GM21526 (cell line): ENCODE results near the gene SLC45A1.
"Not testable (repeated sequence)": the region's sequence is repeated elsewhere in the genome, so short reads cannot be mapped to it uniquely, and the experiment has no call there.

Experiments
- ATAC-seq: cut with Tn5 transposase; IDR thresholded peaks from one replicate; pipeline ENCODE4 v1.9.1; 2021; ENCODE audit warnings: moderate library complexity; ENCODE audit not compliant: unreplicated experiment, low FRiP score

SLC45A1 gene

GRCh38 chr1:8364528-8365442, 46.9 kb downstream of the SLC45A1 start:
- ATAC-seq = no peak

DNA sequence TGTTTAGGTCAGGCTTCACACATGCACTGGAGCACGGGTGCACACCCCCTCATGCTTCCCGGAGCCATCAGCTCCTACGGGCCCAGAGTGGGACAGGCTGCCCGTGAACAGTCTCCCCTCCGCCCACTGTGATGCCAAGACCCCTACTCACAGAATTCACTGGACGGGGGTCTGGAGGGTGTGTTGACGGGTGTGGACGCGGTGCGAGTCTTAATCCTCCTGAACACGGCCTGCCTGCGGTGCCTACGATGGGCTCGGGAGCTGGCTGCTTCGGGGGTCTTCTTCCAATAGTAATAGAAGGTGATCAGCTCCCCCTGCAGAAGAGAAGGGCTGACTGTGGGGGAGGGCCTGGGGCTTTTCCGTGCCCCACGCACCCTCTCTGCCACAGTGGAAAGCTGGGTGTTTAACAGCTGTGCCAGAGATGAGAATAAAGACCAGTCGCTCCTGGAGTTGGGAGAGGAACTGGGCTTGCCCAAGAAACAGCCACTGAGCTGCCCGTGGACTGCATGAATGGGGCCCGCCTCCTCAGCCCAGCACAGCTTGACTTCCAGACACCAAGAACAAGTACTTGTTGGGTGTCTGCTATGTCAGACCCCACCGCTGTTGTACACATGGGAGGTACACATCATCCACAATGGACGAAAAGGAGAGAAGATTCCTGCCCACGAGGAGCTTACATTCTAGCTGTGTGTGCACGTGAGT, 47.9 kb downstream of the SLC45A1 start:
- ATAC-seq = no peak

- no peak for ATAC-seq
Measured at GRCh38 chr1:8367571-8368194, 49.8 kb downstream of the SLC45A1 start.

GRCh38 chr1:8368956-8369639, 51.2 kb downstream of the SLC45A1 start:
- ATAC-seq = no peak

GRCh38 chr1:8370046-8370881, 52.4 kb downstream of the SLC45A1 start:
- ATAC-seq = no peak

DNA sequence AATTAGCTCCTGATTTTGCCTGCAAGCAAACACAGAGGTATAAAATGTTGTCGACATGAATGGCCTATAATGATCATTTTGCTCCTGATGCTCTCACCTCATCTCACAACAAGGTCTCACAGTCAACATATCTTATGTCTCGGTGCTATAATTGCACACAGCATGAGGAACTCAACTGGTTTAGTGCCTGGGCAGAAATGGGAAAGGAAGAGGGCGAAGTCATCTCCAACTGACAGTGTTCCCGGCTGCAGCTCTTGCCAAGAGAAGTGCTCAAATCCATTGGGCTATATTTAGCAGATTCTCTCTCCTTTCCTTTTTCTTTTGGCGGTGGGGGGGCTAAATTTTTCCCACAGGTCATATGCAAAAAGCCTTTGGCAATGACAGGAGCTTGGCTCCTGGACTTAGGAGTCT, 53.0 kb downstream of the SLC45A1 start:
- ATAC-seq = no peak

DNA sequence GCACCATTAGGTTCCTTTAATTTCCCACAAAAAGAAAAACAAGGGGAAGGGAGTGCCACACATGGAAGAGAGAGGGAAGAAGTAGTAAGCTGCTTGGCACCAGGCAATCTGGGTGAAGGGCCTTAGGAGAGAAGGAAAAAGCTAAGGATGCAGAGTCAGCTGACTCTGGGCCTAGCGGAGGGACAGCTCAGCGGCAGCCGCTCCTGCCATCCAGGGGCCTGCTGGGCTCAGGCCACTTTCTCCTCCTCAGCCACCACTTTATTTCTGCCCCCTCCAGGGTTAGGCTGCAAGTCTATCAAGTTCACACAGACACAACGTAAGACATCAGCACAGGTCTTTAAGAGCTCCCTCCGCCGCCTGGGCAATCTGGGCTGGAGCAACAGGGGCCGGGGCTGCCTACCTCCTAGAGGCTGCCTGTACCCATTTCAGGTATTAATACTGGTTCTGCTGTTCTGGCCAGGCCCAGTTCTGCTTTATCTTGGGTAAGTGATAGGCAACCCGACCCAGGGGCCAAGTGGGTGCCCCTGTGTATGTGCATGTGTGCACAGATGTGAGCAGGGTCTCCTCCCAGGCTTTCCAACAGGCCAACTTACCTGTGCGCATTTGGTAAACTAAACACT, 53.6 kb downstream of the SLC45A1 start:
- ATAC-seq = no peak

DNA sequence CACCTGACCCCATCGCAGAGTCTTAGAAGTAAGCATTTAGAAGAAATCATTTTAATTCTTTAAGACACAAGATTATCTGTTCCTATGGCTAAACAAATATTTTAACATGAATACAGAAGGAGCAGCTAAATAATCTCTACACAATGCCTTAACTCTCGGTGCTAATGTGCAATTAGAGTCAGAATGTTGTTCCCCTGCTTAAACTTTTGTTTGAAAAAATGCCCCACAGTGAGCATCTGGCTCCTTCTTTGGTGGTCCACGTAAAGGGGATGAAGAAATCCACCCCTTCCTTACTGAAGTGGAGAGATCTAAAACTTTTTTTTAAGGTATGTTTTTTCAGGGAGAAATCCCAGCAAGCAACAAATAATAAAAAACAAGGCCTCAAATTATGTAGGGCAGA, 55.2 kb downstream of the SLC45A1 start:
- ATAC-seq = no peak

DNA sequence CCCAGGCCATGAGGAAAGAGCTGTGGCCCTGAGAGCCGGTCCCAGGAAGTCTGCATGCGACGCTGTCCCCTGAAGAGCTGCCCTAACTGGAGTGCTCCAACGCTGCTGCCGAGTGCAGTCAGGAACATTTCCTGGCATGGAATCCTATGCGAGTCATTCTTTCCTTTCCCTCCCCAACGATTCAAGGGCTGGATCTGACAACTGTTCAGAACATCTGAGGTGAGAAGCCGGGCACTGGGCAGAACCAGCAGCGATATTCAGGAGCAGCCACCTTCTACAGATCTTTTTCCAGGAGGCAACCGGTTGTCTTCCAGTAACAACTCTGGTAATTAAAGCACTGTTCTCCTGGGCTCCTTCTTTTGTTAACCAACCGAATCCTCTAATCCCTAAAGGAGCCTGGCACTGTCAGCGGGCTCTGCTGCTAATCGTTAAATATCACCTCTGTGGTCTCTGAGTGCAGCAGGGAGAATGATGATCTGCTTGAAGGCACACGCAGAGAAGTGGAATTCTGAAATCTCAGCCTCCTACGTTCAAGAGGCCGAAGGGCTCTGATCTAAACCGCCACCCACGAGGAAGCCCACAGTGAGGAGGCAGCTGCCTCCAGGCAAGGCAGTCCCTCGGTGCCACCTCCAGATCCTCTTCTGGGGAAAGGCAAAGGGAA, 55.8 kb downstream of the SLC45A1 start:
- ATAC-seq = no peak

GRCh38 chr1:8374356-8374755, 56.4 kb downstream of the SLC45A1 start:
- ATAC-seq = no peak

DNA sequence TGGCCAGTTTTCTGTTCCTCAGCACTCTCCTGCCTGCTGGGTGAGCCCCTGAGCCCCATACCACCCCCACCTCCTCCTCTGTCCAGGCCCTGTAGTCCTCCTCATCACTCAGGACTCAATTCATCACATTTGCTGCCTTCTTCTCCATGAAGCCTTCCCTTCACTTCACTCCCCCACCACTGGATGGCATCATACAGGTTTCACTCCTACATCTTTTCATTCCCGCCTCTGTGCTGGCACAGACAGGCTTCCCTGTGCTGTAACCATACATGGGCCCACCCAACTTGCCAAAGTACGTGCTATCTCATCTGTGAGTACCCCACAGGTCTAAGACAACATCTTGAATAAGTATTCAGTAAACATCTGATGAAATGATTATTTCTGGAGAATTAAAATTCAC, 56.9 kb downstream of the SLC45A1 start:
- ATAC-seq = no peak

DNA sequence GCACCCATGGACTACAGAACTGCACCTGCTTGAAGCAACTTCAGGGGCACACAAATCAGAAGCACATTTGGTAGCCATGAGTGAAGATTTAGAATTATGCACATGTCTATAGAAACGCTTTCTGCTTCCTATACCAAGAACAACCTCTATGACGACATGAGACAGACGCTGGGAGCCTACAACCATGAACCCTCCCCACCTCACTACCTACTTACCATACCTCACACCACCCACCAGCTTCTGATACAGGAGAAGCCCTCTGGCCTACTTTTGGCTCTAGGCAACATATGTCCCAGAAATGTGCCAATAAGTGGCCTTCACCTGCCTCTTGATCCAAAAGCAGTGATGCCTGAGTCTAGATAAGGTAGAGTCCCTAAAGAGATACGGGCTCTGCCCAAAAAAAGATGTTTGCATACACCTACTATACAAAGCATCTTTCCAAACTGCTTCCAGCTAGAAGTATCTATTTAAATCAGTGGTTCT, 58.5 kb downstream of the SLC45A1 start:
- ATAC-seq = no peak

DNA sequence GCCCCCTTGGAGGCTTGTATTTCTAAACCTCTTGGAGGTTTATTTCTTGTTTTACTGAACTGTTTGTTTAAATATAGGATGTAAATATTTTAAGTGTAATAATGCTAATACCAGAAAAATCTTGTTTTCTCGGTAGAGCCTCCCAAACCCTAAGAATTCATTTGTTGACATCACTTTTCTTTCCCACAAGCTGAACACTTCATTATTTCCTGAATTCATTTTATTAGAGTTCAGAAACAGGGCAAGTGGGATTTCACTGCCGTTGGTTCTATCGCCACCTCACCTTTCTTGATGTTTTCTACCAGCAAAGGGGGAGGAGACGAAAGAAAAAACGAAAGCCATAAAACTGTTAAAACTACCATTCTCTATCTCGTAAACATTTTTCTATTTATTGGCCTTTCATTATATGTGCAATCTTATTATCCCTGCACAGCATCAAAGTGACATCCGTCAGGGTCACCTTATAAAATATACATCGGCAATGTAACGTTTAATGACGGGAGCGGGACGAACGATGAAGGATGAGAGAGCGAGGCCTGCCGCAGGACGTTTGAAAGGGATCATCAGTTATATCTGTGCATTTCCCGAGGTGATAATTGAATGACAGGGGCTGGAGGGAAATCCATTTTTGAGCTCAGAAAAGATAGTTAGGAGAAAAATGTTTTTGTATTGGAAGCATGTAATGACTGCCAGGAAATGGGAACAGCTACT, 59.5 kb downstream of the SLC45A1 start:
- ATAC-seq = no peak

DNA sequence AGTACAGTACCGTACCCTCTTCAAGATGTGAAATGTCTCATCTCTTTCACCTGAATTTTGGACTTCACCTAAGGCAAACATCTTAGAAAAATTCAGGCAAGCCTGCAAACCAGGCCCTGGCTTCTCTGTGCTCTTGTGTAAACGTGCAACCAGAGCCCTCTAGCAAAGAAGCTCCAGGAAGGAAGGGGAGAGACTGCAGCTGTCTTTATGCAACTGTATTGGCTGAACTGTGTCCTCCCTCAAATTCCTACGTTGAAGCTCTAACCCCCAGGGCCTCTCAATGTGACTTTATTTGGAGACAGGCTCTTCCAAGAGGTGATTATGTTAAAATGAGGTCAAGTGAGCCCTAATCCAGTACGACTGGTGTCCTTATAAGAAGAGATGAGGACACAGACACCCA, 60.3 kb downstream of the SLC45A1 start:
- ATAC-seq = no peak

DNA sequence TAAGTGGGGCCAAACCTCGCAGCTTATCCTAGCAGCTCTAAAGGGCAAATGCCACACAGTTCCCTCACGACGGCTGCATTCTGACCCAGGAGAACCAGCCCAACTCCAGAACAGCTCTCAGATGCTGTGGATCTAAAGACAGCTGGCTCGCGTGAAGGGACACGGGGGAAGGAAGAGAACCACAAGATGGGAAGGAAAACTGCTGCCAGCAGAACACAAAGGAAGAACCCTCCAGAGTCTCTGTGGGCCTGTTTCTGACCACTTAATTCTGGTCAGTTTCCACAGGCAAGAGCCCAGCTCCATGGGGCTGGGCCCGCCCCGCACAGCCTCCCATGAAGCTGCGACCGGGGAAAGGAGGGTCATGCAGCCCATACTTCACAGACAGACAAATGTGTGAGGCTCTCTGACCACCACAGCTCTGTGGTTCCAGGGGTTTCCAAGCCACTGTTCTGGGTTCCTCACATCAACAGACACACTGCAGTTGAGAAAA, 61.1 kb downstream of the SLC45A1 start:
- ATAC-seq = no peak

DNA sequence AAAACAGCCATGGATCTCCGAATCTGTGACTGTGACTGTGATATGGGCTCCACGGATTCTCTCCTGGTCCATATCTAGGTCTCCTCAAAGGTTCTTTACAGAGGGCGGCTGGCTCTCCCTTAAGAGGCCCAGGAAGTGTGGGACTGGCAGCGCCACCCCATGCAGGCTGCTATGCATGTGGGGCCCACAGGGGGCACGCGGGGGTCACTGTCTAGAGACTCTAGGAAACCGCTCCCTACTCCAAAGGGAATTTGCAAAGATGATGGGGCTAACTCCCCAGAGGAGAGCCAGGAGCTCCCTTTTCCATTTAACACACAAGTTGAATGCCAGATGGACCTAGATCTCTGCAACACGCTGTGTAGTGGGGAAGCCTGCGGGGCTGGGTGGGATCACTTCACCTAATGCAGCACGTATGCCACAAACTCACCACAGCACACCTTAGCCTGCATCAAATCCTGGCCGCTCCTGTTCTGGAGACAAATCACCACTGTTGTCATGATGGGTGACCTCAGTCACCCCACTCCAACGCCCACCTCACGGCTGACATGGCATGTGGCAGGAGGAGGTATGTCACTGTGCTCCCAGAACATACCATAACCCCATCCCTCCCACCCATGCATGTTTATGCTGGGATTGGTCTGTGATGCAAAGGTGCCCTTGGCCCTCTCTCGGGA, 61.7 kb downstream of the SLC45A1 start:
- ATAC-seq = no peak

GRCh38 chr1:8380310-8380709, 62.4 kb downstream of the SLC45A1 start:
- not testable (repeated sequence) for ATAC-seq

GRCh38 chr1:8381618-8382017, 63.7 kb downstream of the SLC45A1 start:
- no peak for ATAC-seq
